Panc1 (cell line): ENCODE data around the gene EXOSC7. TPM values are rescaled to one million over a fixed set of nuclear protein-coding genes. Genes with fewer than 3 reads are reported as not detected.
A peak's percentile ranks its signal among the peaks of the same experiment; 100 is the strongest.

ENCODE experiments used
- ATAC-seq: fragments of 200-7000 bp; cut with Tn5 transposase; 2 replicates; pipeline ENCODE4 v1.9.1; 2020; ENCODE audit warnings: mild to moderate bottlenecking, moderate library complexity
- BruUV-seq: library from RNA; stranded (reverse); fragments of 400-500 nt; replicated peaks from 2 replicates; lab custom pipeline; 2021; lab: Mats Ljungman, UMichigan
- CTCF ChIA-PET: fragments of 300-600 bp; sonication (Branson Sonifier 250); formaldehyde crosslinking; loops from one replicate; lab custom pipeline; 2022; ENCODE audit warnings: antibody characterized with exemption; lab: Charles Lee
- POLR2A ChIA-PET: fragments of 300-600 bp; sonication (Branson Sonifier 250); formaldehyde crosslinking; loops from one replicate; lab custom pipeline; 2022; ENCODE audit warnings: antibody characterized with exemption; lab: Charles Lee
- DNase-seq: peaks from one replicate; pipeline ENCODE4 v3.0.0-alpha.2; 2010; ENCODE audit warnings: low read depth, low spot score
- H3K27ac ChIP-seq: 2 replicates; pipeline ENCODE4 v1.5.1; 2011; ENCODE audit warnings: mild to moderate bottlenecking, low read length, inconsistent platforms
- H3K27me3 ChIP-seq: fragments of 200-500 bp; sonication (Bioruptor generic); 2 replicates; pipeline ENCODE4 v1.6.0; 2014; ENCODE audit warnings: low read length, inconsistent platforms; ENCODE audit not compliant: control insufficient read depth, insufficient read depth
- H3K36me3 ChIP-seq: fragments of 200-500 bp; sonication (Bioruptor generic); 2 replicates; pipeline ENCODE4 v1.5.1; 2014; ENCODE audit warnings: inconsistent platforms, mild to moderate bottlenecking, low read length, moderate library complexity; ENCODE audit not compliant: control insufficient read depth, insufficient read depth
- H3K4me1 ChIP-seq: 2 replicates; pipeline ENCODE4 v1.5.1; 2011; ENCODE audit warnings: inconsistent platforms, mild to moderate bottlenecking, low read length, moderate library complexity; ENCODE audit not compliant: control insufficient read depth, insufficient read depth
- H3K4me3 ChIP-seq, 2 experiments: 2 replicates each; pipeline ENCODE4 v1.5.1; 2011 to 2012; ENCODE audit warnings: low read depth in 2 of 2, low read length in 2 of 2, mild to moderate bottlenecking in 2 of 2, inconsistent platforms in 1 of 2, moderate library complexity in 1 of 2
- H3K9me3 ChIP-seq: fragments of 200-500 bp; sonication (Bioruptor generic); 2 replicates; pipeline ENCODE4 v1.5.1; 2014; ENCODE audit warnings: low read depth, mild to moderate bottlenecking, inconsistent platforms, low read length, moderate library complexity; ENCODE audit not compliant: control insufficient read depth, insufficient read depth
- CTCF ChIP-seq: fragments of 450-650 bp; IDR thresholded peaks from 2 replicates; pipeline ENCODE4 v1.5.1; 2017; ENCODE audit warnings: mild to moderate bottlenecking
- POLR2AphosphoS5 ChIP-seq: IDR thresholded peaks from 2 replicates; pipeline ENCODE4 v1.6.1; 2012; ENCODE audit warnings: mild to moderate bottlenecking, low read depth, low read length, moderate library complexity
- REST ChIP-seq, 2 experiments: IDR thresholded peaks; 2 replicates each; pipeline ENCODE4 v1.6.1; 2011 to 2012; ENCODE audit warnings: low read depth in 2 of 2, control low read depth in 1 of 2, low read length in 1 of 2, mild to moderate bottlenecking in 1 of 2, moderate library complexity in 1 of 2; ENCODE audit not compliant: insufficient read depth in 1 of 2
- SIN3A ChIP-seq: IDR thresholded peaks from 2 replicates; pipeline ENCODE4 v1.6.1; 2012; ENCODE audit warnings: low read depth, mild to moderate bottlenecking, low read length, moderate library complexity, borderline replicate concordance; ENCODE audit not compliant: insufficient read depth
- TCF7L2 ChIP-seq: IDR thresholded peaks from 2 replicates; pipeline ENCODE4 v1.6.1; 2011; ENCODE audit warnings: mild to moderate bottlenecking, low read depth, low read length, inconsistent platforms
- in situ Hi-C: cut with HindIII; loops from 2 replicates; pipeline ENCODE4 v1.10.0; 2016; ENCODE audit warnings: low sequenced_read_pairs, low pct_unique_long_range_greater_than_20kb
- intact Hi-C: fragments of 100-400 bp; cut with micrococcal nuclease; formaldehyde crosslinking; loops from one replicate; pipeline ENCODE4 v1.10.0; 2022; ENCODE audit not compliant: unreplicated experiment
- total RNA-seq: library from RNA; stranded (reverse); gene quantifications from one replicate; pipeline ENCODE4 v1.2.1, GENCODE V29; 2021; ENCODE audit not compliant: unreplicated experiment

The EXOSC7 gene
- total RNA-seq, 1 experiment from 2014 or later = 38.4 TPM

- DNase-seq (no peak), ATAC-seq (no peak)
- no TSS peak for BruUV-seq
- Histone ChIP-seq H3K4me3 (no peak overlapping the region), H3K36me3 (no peaks in the 10 kb centered on the region), H3K9me3 (no peaks in the 10 kb centered on the region), H3K4me1 (no peaks in the 10 kb centered on the region), H3K27ac (no peak overlapping the region), H3K27me3 (no peaks in the 10 kb centered on the region)
- in situ Hi-C loops (no loop called here), intact Hi-C loops (no loop called here)
- CTCF ChIA-PET = no interaction called here
- TF ChIP-seq TCF7L2 = no peak
- no peak for TF ChIP-seq POLR2AphosphoS5
- no peak for TF ChIP-seq CTCF
- no peak for TF ChIP-seq SIN3A
- no peak for TF ChIP-seq REST (IDR thresholded peaks at IDR 0.05; ENCODE audit: insufficient read depth in 1 of 2, low read depth in 2 of 2, low read length in 1 of 2)
- POLR2A ChIA-PET = interaction anchor here (0.6 kb wide), 1 partner anchor 15 kb away, joined by 3 read pairs; no protein-coding TSS in a partner anchor
Measured at GRCh38 chr3:44961888-44962287, 14.2 kb upstream of the EXOSC7 start.

- no peaks in the 10 kb centered on the region for H3K9me3 ChIP-seq
- H3K4me3 ChIP-seq = no peak overlapping the region
- ATAC-seq (peak; percentile 34; the same call in 1 of the 2 replicates), DNase-seq (no peak)
- POLR2A ChIA-PET = no interaction called here
- no TSS peak for BruUV-seq
- TF ChIP-seq POLR2AphosphoS5 (no peak), REST (IDR thresholded peaks at IDR 0.05; ENCODE audit: insufficient read depth in 1 of 2, low read depth in 2 of 2, low read length in 1 of 2) (no peak), SIN3A (no peak), TCF7L2 (no peak), CTCF (no peak)
- H3K4me1 ChIP-seq = no peaks in the 10 kb centered on the region
- no peak overlapping the region for H3K27ac ChIP-seq
- in situ Hi-C loops = no loop called here
- CTCF ChIA-PET = no interaction called here
- H3K27me3 ChIP-seq = no peaks in the 10 kb centered on the region
- H3K36me3 ChIP-seq = no peaks in the 10 kb centered on the region
- intact Hi-C loops = no loop called here
Measured at GRCh38 chr3:44962621-44963393, 13.2 kb upstream of the EXOSC7 start.
